Epithelial cell of esophagus (primary cell): ENCODE results near the gene RHOV.

Source experiments
- DNase-seq: peaks from one replicate; pipeline ENCODE4 v3.0.0; 2010; ENCODE audit warnings: low read depth
- H3K4me3 ChIP-seq: 2 replicates; pipeline ENCODE4 v1.5.1; 2011; ENCODE audit warnings: mild to moderate bottlenecking, low read length, control low read depth
- TF ChIP-seq, protein P1 (sequence below): IDR thresholded peaks from 2 replicates; pipeline ENCODE4 v1.5.1; 2011; ENCODE audit warnings: low read depth, mild to moderate bottlenecking, low read length, control low read depth, inconsistent platforms; ENCODE audit not compliant: insufficient read depth; ENCODE audit errors: missing control alignments

Gene RHOV

DNA sequence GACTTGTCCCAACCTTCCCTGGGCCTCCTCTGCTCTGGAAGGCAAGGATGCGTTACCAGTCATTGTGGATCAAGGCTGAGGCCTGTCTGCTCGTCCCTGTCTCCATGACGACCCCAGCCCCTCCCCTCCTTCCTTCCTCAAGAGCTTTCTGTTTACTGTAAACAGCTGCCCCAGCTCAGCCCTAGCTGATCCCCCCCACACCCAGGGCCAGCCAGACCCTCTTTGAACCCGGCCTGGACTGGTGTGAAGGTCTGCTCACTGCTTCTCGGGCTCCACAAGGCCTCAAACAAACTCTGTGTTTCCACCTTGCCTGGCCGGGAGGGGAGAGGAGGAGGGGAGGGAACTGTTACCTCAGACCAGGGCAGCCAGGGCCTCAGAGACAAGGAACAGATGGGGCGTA lies 37.1 kb upstream of the RHOV start:
- no peak for DNase-seq
- no peak overlapping the region for H3K4me3 ChIP-seq
- TF ChIP-seq, protein P1, sequence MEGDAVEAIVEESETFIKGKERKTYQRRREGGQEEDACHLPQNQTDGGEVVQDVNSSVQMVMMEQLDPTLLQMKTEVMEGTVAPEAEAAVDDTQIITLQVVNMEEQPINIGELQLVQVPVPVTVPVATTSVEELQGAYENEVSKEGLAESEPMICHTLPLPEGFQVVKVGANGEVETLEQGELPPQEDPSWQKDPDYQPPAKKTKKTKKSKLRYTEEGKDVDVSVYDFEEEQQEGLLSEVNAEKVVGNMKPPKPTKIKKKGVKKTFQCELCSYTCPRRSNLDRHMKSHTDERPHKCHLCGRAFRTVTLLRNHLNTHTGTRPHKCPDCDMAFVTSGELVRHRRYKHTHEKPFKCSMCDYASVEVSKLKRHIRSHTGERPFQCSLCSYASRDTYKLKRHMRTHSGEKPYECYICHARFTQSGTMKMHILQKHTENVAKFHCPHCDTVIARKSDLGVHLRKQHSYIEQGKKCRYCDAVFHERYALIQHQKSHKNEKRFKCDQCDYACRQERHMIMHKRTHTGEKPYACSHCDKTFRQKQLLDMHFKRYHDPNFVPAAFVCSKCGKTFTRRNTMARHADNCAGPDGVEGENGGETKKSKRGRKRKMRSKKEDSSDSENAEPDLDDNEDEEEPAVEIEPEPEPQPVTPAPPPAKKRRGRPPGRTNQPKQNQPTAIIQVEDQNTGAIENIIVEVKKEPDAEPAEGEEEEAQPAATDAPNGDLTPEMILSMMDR: no peak

DNA sequence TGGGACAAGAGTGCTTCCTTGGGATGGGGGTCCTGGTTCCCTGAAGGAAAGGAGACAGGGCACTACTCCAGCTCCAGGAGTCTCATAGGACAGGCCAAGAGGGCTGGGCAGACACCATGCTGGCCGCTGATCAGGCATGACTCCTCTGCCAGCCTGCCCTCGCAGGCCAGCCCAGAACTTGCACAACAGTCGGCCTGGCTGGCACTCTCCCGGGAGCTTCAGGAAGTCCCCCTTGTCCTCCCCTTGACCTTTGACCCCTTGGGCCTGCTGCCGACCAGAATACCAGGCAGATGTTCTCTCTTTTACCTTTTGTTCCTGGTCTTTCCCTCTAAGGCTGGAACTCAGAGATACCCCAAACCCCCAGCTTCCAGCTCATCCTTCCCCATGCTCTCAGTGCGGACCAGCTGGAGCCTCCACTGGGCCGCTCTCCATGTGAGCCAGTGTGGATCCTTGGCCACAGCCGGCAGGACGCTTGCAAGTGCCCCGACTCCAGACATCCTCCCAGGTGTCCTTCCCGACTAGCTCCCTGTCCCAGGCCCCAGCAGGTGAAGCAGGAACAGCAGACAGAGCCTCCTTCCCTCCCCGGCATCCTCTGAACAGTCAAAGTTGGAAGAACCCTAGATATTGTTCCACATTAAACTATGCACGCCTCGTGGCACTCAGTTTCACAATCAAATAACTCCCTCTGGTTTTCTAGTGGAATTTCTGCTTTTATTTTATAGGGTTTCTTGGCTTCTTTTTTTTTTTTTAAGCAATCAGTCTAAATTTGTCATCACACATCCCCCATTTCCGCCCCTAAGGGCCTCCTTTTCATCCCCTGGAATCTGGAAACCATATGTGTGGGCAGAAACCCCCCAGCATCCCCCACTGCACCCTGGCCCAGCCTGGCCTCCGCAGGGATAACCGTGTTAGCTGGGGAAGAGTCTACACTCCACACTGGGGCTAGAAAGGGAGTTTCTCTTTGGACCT lies 35.9 kb upstream of the RHOV start:
- TF ChIP-seq, protein P1: no peak
- DNase-seq: no peak
- H3K4me3 ChIP-seq: no peak overlapping the region

DNA sequence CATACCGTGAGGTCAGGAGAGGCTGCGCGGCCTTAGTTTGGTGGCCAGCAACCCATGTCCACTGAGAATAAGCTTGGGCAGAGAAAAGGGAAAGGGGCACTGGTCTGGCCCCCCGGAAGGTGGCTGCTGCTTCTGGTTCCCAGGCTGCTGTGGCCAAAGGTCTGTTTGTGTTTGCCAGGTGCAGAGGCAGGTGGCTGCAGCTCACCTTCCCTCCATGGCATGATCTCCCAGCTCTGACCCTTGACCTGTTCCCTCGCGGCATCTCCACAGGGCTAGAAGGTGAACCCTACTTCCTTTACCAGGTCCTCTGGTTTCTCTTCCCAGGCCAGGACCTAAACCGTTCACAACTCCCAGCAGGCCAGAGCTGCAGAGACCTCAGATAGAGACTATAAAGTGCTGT lies 34.1 kb upstream of the RHOV start:
- no peak for DNase-seq
- TF ChIP-seq, protein P1: no peak
- no peak overlapping the region for H3K4me3 ChIP-seq

DNA sequence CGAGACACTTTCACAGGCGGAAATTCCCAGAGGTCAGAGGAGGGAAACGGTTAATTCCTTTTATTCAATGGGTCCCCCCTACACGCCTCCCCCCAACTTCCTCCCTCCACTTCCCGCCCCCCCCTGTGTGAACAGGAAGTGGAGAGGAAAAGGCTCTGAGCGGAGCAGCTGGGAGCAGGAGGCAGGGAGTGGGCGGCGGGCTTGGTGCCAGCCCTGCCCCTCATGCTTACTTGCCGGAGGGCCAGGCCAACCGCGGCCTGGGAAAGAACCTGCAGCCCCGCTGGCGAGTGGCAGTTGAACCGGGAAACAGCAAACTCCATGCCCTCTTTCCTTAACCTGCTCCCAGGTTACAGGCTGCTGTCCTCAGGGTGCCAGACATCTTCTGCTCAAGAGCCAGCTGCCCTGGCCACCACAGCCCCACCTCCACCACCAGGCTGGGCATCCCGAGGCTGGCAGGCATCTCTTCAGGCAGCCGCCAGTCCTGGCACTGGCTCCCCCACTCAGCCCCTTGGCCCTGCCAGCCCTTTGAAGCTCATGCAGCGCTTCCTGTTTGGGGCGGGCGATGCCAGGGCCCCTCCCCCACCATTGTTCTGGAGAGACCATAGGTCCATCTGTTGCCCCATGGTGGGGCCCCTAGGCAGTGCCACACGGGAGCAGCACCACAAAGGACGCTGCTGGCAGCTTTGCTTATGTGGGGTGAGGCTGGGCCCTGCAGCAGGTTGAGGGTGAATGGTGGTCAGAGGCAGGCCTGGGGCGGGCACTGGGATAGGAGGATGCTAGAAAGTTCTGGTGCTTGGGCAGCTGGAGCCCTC lies 33.2 kb upstream of the RHOV start:
- H3K4me3 ChIP-seq: peak overlapping the region; percentile 15
- TF ChIP-seq, protein P1: no peak
- DNase-seq: no peak

DNA sequence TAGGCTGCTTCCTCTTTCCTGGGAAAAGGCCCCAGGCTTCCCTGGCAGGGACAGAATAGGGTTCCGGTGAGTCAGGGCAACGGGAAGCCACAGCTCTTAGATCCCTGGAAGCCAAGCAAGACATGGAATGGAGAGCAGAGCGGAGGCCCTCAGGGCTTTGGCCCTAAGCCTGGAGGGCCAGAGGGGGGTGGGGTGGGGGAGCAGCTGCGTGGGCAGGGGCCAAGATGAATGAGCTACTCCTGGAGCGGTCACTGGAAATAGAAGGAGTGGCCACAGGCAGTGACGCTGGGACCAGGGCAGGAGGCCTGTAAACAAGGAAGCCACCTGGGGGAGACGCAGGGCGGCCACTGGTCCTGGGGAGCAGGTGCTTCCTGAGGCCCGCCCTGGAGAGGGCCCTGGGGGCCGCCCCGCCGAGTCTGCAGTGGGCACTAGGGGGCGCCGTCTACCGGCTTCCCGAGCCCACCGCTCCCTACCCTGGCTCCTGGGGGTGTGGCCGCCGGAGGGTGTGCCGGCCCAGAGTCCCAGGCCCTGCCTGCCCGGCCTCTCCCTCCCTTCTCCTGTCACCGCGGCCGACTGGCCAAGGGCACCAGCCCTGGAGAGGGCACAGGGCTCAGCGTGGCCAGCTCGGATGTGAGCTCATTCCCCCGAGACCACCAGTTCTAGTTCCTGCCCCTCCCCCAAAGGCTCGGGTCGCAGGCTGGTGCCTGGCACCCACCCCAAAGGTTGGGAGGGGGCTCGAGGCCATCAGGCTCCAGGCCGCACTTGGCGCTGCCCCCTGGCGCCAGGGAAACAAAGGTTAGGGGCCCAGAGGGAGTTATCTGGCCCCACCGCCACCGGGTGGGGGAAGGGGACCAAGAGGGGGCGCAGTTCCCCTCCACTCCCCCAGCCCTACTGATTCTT lies 32.3 kb upstream of the RHOV start:
- peak; percentile 70 for DNase-seq
- TF ChIP-seq, protein P1: peak; percentile 49
- peak overlapping the region; percentile 15 for H3K4me3 ChIP-seq

DNA sequence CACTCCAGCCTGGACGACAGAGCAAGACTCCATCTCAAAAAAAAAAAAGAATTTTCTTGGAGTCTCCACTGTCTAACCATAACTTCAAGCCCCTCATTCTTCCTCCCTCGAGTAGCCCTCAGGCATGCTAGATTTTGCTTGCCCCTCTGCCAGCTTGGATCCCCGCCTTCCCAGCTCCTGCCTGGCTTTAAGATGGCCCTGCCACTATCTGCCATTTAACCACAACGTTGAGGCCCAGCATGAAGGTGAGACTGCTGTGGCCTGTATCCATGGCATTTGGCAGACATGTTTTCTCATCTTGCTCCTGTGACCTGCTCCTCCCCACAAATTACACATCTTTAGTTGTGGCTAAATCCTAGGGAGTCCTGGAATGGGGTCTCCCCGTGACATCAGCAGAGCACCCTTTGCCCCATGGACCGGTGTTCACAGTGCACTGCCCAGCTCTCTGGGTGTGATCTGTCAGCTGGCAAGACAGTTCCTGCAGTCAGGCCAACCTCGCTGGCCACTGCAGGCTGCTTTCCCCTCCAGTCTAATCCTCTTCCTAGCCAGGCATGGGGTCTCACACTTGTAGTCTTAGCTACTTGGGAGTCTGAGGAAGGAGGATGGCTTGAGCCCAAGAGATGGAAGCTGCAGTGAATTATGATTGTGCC lies 30.6 kb upstream of the RHOV start:
- TF ChIP-seq, protein P1: no peak
- no peak overlapping the region for H3K4me3 ChIP-seq

More for the DNA sequence above, 30.6 kb upstream of the RHOV start:
- DNase-seq: no peak
